HG02763 (cell line): ENCODE results near the gene LPXN.
"Not testable (repeated sequence)": the region's sequence is repeated elsewhere in the genome, so short reads cannot be mapped to it uniquely, and the experiment has no call there.

Source experiments
- ATAC-seq: cut with Tn5 transposase; IDR thresholded peaks from one replicate; pipeline ENCODE4 v1.9.1; 2021; ENCODE audit warnings: mild to moderate bottlenecking, moderate library complexity; ENCODE audit not compliant: unreplicated experiment

Gene LPXN

DNA sequence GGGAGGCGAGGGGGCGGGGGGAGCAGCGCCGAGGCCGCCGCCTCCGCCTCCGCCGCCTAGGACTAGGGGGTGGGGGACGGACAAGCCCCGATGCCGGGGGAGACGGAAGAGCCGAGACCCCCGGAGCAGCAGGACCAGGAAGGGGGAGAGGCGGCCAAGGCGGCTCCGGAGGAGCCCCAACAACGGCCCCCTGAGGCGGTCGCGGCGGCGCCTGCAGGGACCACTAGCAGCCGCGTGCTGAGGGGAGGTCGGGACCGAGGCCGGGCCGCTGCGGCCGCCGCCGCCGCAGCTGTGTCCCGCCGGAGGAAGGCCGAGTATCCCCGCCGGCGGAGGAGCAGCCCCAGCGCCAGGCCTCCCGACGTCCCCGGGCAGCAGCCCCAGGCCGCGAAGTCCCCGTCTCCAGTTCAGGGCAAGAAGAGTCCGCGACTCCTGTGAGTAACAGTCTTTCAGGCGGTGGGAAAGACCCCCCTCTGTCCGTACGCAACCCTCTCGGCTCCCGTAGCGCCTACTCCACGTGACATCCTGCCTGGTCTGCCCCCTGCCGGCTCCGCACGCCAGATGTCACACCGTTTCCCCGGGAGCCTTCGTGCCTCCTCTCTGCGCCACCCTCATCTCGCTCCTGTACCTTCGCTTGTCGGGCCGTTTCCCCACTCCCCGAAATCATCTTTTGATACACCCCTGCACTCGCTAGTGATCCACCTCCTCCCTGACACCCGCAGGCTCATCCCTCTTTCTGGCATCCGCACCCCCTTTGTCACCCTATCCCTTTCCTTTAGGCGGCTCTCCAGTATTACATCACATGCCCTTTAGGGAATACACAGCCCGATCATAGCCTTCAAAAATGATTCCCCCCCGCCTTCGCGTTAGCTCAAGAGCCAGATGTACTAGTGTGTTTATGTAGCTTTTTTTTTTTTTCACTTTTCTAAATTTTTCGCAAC lies 3.8 kb upstream of the LPXN start:
- peak; percentile 37 for ATAC-seq

DNA sequence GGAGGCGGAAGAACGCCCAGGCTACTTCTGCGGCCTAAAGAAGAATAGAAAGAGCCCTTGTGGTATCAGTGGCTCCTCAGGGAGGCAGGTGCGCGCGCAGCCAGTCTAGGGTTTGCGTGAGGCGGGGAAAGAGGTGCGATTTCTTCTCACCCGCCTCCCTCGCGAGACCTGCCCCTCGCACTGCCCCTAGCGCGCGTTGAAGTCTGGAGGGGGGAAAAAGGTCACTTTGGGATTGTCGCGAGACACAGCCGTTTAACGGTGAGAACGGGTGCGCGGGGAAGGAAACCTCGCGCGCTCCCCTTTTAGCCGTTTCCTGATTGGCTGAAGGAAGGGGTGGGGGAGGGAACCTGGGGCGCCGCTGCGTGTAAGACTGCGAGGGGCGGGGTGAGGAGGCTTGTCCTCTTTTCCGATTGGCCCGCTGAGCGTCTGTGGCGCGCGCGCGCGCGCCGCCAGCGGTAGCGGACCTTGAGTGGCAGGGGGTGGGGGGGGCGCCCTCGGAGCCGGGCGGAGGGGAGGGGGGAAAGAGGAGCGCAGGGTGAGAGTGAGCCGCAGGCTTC lies 3.1 kb upstream of the LPXN start, which contains the start of gene ZFP91:
Gene ZFP91 (plus strand): TSS at position 429 of the 557 bp plus-strand sequence. CDS start 219 bp downstream, outside the sequence.
- peak; percentile 36 for ATAC-seq

DNA sequence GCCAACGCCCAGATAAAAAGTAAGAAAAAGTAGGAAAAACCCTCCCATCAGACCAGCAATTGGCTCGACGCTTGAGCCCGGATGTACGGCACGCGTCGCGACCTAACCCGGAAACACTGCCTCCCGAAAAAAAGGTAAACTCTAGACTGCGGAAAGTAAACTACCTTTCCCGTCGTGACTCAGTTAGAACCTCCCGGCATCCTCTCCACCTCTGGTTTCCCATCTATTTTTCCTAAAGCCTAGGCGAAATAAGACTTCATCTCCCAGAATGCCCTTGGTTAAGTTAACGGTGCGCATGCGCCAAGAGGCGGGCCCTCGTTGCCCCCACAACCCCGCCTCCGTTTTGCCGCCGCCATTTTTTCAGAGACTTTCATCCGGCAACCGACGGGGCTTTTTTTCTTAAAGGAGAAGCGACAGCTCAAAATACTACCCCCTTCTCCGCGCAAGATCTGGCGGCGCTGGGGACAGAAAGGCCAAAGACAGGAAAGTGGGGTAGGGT lies 2.5 kb upstream of the LPXN start:
- no peak for ATAC-seq

DNA sequence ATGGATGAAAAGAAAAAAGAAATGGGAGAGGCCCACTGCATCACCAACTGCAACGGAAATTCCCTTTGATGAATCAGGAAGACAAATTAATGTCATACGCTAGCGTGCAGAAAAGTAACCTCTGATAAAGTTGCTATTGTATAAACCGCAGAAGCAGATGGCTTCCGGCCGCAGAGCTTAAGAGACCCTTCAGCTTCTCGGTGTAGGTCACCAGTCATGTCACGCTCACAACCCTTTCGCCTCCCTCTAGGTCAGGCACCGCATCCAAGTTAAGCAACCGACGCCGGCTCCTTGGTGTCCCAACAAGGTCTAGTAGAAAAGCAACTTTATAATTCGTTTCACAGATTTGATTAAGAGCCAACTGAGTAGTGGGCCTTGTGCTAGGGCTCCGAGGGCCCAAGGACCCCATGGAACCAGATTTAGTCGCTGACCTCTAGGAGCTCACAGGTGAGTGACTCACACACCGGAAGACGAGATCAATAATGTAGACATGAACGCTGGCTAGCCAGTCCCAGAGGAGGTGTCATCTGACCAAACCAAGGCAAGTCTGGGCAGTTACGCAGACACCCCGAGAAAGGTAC lies 2.0 kb upstream of the LPXN start:
- peak; percentile 50 for ATAC-seq

DNA sequence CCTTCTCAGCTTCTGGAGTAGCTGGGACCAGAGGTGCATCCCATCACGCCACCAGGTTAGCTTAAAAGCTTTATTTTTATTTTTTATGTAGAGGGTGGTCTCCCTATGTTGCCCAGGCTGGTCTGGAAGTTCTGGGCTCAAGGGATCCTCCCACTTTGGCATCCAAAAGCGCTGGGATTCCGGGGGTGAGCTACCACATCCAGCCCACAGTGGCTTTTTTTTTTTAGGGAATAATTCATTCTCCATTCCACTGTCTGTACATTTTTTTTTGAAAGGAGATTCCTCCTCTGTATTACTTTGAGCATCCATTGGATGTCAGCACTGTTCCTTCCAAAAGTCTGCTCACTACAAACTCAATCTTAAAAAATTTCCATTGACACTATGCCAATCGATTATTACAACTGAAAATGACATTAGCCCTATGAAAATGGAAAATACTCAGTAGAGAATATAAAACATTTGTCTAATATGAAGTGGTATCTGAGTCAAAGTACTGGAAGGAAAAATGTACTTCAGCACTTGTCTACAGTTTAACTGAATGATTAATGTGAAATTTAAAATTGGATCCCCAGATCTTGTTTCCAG lies 1.3 kb upstream of the LPXN start:
- no peak for ATAC-seq

DNA sequence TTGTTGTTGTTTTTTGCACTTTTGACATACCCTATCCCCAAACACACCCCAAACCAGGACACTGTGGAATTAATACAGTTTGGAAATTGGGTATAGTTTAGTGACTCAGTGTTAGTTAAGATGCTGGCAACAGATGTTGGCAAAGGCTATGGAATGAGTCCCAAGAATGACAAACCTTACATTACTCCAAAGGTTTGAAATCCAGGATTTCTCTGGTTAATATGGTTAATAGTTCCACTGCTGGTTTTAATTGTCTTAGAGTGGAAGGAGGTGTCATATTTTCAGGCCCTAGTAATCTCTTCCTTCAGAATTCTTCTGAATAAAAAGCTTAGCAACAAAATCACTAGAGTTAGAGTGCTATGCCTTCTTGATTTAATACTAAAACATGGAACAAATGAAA lies 775 bp downstream of the LPXN start:
- ATAC-seq = no peak

DNA sequence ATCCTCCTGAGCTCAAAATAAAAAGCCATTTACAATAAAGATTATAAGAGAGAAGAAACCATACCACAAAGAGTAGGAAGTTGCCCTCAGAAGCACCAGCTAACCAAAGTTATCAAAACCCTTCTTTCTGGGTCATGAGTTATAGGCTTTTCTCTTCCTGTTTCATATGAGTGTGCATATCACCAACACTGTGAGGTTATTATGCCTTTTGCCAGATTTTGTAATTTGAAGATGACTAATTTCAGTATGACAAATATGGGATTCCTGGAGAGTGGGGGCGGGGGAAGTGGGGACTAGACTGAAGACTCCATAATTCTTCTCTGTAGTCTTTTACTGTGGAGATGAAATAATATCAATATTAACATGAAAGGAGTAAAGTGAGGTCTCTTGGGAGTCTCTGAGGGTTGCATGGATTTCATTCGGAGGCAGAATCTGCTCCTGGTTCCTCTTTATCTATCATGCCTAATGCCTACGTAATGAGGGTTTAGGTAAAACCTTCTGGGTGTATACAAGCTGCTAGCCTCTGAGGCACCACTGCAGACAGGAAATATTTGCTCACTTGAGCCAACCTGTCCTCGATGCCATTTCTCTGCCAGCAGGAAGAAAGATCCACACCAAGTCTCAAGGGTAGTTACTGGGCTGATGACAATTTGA lies 2.1 kb downstream of the LPXN start:
- no peak for ATAC-seq

- ATAC-seq = not testable (repeated sequence)
Observed at GRCh38 chr11:58572906-58573305, 2.8 kb downstream of the LPXN start.

DNA sequence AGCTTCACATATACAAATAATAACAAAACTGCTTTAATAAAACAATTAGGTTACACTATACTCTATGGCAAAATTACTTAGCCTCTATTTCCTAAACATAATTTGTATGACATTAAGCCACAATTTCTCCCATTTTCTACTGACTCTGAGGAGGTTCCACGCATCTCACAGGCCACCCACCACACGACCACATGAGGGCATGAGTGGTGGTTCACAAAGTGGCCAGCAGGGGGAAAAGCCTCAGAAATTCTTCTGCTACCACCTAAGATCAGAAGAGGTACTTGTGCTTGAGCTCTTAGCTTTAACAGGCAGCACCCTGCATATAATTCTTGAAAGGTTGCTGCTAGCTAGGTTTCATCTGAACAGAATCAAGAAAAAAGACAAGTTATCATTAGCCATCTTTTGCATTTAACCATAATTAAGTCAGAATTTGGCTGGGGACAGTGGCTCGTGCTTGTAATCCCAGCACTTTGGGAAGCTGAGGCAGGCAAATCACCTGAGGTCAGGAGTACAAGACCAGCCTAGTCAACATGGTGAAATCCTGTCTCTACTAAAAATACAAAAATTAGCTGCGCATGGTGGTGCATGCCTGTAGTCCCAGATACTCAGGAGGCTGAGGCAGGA lies 7.7 kb downstream of the LPXN start:
- ATAC-seq = peak; percentile 93

GRCh38 chr11:58564231-58564630 lies 11.4 kb downstream of the LPXN start:
- ATAC-seq = no peak

GRCh38 chr11:58562375-58562800 lies 13.3 kb downstream of the LPXN start:
- ATAC-seq = peak; percentile 85

GRCh38 chr11:58561394-58562098 lies 14.1 kb downstream of the LPXN start:
- no peak for ATAC-seq

DNA sequence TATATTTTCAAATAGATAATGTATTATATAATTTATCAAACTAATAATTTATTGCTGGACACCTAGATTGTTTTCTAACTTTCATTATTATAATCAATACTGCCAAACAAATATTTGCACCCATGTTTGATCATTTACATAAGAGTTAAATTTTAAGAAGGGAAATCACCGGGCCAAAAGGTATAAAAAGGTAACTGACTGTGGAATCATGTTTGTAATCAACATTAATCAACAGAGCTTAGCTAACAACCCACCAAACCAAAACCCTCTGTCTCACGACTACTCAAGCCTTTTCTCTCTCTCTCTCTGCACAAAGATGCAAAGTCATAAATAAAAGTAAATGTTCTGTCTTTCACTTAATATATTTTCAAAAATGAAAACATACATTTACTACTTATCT lies 14.8 kb downstream of the LPXN start:
- ATAC-seq = no peak

- no peak for ATAC-seq
Observed at GRCh38 chr11:58549644-58550043, 26.0 kb downstream of the LPXN start.

DNA sequence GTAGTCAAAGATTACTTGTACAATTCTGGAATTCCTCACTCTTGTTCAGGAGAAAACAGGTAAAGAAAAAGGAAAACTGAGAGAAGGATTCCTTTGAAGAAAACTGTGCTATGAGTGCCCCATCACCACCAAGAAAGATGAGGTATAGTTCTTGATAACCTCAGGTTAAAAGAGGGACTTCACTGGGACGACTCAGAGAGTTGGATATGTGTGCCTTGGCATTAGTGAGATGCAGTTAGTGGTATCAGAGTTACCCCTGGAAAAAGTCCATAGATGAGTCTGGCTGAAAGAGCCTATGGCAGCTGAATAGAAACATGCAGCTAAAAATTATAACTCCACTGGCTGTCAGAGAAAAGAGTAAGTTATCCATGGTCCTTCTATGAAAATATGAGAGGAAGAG lies 28.8 kb downstream of the LPXN start:
- no peak for ATAC-seq

GRCh38 chr11:58531865-58532341 lies 43.8 kb downstream of the LPXN start:
- ATAC-seq = no peak

DNA sequence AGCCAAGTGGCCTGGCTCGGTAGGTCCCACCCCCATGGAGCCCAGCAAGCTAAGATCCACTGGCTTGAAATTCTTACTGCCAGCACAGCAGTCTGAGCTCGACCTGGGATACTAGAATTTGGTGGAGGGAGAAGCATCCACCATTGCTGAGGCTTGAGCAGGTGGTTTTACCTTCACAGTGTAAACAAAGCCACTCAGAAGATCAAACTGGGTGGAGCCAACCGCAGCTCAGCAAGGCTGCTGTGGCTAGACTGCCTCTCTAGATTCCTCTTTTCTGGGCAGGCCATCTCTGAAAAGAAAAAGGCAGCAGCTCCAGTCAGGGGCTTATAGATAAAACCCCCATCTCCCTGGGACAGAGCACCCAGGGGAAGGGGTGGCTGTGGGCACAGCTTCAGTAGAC lies 45.4 kb downstream of the LPXN start:
- ATAC-seq = no peak

DNA sequence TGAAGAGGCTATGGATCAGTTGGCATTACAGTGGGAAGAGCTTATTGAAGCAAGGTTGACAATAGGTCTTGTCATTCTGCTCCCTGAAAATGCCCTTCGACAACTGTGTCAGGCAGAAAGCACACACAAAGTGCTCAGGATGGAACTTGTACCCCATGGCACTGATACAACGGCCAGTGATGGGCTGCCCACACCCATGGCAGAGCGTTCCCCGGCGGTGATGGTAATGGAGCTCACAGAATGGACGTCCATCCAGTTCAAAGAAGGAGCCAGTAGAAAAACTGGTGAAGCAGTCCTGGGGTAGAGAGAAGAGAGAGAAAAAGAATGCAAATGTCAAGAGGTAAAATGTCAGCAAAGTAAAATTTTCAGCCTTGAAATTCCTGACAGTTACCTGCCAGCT lies 48.2 kb downstream of the LPXN start:
- no peak for ATAC-seq

DNA sequence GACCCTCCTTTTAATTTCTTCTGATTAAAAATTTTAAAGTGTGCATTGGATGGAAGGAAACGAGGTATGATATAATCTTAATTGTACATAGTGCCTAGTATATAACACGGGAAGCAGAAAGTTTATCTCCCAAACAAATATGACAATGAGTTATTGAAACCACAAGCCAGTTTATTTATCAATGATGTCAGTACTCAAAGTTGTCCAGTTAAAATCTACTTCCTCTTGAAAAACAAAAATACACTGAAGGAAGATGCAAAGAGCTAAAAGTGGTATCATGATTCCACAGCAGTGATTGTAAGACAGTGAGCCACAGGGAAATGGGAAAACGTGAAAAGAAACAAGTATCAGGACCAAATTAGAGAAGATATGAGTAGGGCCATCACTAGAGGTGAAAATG lies 48.9 kb downstream of the LPXN start:
- no peak for ATAC-seq
